LNCaP clone FGC (cell line): Measurements from ENCODE around the gene NEK9.

ENCODE experiments used
- DNase-seq: peaks from one replicate; pipeline ENCODE4 v3.0.0-alpha.2; 2011; ENCODE audit warnings: low read depth
- H3K4me3 ChIP-seq: 2 replicates; pipeline ENCODE4 v1.5.1; 2011; ENCODE audit warnings: mild to moderate bottlenecking, low read depth, low read length, control low read depth
- TF ChIP-seq, protein P1 (sequence below): IDR thresholded peaks from 2 replicates; pipeline ENCODE4 v1.5.1; 2012; ENCODE audit warnings: mild to moderate bottlenecking; ENCODE audit not compliant: control insufficient read depth, insufficient read depth; ENCODE audit errors: extremely low read depth

The NEK9 gene

DNA sequence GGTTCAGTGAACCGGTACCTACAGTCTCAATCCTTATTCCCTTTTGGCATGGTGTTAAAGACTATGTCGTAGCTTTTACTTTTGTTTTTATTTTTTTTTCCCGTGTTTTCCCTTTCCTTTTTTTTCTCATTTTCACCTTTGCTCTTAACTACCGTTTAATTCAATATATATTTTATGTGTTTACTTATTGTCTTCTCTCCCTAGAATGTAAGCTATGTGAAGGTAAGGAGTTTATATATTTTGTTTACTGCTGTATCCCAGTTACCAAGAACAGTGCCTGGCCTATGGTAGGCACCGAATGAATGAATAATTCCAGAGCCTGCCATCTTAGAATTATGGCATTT is 75.3 kb downstream of the NEK9 start:
- TF ChIP-seq, protein P1, sequence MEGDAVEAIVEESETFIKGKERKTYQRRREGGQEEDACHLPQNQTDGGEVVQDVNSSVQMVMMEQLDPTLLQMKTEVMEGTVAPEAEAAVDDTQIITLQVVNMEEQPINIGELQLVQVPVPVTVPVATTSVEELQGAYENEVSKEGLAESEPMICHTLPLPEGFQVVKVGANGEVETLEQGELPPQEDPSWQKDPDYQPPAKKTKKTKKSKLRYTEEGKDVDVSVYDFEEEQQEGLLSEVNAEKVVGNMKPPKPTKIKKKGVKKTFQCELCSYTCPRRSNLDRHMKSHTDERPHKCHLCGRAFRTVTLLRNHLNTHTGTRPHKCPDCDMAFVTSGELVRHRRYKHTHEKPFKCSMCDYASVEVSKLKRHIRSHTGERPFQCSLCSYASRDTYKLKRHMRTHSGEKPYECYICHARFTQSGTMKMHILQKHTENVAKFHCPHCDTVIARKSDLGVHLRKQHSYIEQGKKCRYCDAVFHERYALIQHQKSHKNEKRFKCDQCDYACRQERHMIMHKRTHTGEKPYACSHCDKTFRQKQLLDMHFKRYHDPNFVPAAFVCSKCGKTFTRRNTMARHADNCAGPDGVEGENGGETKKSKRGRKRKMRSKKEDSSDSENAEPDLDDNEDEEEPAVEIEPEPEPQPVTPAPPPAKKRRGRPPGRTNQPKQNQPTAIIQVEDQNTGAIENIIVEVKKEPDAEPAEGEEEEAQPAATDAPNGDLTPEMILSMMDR: no peak

DNA sequence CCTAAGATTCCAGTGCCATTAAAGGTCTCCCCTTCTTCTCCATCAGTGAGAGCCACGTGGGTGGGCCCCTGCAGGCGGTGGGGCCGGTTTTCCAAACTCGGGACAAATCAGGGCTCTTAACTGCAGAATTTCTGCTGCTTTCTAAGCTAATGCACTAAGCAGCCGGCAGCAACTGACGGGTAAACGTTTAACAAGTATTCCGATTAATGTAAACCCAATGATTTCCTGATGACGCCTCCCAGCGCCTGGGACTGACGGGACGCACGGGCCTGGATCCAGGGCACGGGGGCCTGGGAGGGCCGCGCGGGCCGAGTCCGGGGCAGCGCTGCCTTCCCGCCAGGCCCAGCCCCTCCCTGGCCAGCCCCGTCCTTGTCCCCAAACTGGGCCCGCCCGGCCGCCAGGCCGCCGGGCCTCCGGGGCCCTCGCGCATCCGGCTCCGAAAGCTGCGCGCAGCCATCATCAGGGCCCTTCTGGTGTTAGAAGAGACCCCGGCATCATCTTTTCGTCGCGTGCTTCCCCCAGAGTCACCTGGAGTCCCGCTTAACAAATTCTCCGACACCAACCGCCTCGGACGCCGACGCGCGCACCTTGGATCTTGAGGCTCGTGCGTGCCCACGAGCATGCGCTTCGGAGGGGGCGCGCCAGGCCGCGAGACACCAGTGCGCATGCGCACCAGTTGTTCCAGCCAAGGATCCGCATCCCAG is 75.8 kb downstream of the NEK9 start, which contains the start of gene MLH3:
MLH3 (minus strand) TSS at position 616 of the 704 bp plus-strand sequence. CDS start 1,812 bp downstream, outside the sequence.
- DNase-seq: no peak
- H3K4me3 ChIP-seq: peak within 1 kb of the TSS; percentile 62
- TF ChIP-seq, protein P1: 0 out of 2 replicates have a peak, but pooled peaks have one; percentile 5

More for the DNA sequence above, 75.3 kb downstream of the NEK9 start:
- H3K4me3 ChIP-seq: peak overlapping the region; percentile 62
- DNase-seq: no peak

DNA sequence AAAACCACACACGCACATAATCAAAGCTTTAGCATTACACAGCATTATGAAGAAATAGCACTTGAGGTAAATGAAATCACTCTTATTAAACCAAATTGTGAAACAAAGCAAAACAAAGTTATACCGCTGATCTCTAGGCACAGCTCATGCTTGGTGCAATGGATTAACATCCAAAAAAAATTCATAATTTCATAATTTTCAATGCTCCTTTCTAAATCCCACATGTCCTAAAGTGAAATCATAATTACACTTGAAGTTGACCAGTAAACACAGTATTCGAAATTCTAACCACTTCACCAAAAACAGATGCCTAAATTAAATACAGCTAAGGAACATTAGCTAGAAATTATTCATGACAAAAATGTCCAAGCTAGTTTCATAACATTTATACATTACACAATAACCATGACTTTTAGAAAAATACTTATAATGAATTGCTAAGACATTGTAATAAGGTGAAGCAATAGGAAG is 77.1 kb downstream of the NEK9 start:
- H3K4me3 ChIP-seq: no peak overlapping the region
- TF ChIP-seq, protein P1: no peak
- no peak for DNase-seq

DNA sequence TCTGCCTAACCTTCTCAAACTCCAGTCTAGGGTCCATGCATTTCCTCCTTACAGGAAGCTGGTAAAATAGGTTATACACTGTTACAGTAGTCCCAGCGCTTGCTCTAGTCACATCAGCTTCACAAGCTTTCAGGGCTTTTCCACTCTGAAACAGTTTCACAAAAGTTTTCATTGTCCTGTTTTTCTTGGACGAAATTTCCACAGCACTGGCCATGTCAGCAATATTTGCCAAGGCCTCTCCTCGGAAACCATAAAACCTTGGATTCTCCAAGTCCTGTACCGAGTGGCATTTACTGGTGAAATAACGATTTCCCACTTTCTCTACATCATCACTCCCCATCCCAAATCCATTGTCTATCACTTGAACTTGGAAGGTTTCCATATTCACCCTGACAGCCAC is 77.7 kb downstream of the NEK9 start:
- DNase-seq: no peak
- H3K4me3 ChIP-seq: no peak overlapping the region
- TF ChIP-seq, protein P1: no peak

DNA sequence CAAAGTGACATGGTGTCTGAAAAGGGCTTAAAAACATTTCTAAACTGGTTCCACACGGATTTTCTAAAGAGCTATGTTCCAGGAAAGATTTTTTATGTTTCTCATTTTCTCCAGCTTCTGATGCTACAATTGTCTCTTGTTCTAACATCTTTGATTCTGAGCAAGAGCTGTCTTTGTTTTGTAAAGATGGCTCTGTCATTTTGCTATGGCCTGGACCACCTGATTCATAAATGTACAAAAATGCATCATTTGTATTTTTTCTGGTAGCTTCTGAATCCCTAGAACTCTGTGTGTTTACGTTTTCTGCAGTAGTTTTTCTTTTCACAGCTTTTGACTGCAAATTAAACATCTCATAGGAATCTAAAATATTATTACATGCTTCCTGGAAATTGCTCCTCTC is 78.7 kb downstream of the NEK9 start:
- DNase-seq: no peak

DNA sequence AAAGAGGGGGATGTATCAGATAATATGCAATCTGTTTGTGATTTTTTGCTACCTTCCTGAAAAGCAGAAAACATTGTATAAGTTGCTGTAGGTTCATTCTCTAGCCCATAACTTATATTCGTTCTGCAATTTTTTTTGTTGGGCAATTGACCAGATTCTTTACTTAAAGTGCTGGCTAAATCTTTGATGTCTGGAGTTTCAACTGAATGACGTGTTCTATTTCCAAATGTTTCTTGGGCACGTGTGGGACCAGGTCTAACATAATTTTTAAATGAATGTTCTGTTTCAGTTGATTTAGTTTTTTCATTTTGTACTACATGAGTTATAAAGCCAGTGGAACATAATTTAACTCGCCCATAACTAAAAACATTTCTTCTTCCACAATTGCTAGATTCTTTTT is 79.3 kb downstream of the NEK9 start:
- TF ChIP-seq, protein P1: no peak
- DNase-seq: no peak
- H3K4me3 ChIP-seq: no peak overlapping the region

More for the DNA sequence above, 78.7 kb downstream of the NEK9 start:
- H3K4me3 ChIP-seq: no peak overlapping the region
- TF ChIP-seq, protein P1: no peak

DNA sequence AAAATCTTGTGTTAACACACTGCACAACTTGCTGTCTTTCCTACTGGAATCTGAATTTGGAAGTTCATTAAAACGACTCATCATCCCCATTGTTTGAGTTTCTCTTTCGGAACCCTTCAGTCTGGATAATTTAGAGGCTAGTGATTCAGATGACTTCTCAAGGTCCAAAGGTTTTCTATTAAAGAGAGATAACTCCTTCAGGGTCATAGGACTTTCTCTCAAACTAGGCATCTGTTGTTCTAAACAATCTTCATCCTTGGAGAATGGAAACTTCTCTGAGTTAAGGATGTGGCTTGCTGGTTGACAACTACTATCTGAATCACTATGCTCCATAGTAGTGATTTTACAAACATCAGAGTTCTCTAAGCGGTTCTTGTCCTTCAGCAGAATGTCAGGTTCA is 79.9 kb downstream of the NEK9 start:
- TF ChIP-seq, protein P1: no peak
- no peak overlapping the region for H3K4me3 ChIP-seq
- DNase-seq: no peak
